ENCODE measurements around the gene BRD4.
A peak's percentile ranks its signal among the peaks of the same experiment; 100 is the strongest.

Gene BRD4

DNA sequence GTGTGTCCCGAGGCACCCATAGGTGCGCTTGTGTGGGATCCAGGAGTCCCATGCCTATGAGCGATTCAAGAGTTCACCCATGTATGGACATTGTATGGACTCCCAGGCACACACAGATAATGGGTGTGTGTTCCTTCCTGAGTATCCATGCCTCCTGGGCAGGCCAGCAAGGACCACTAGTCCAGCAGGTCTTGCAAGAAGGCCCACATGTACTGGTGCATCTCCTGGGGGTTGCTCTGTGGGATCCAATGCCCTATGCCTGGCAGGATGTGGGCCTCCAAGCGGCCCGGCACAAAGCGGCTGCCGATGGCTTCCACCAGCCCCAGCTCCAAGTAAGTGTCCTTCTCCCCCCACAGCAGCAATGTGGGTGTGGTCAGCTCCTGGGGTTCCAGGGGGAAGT is 105.1 kb downstream of the BRD4 start:
- H3K4me3 ChIP-seq (ENCODE audit: control insufficient read depth, low read depth, low read length), result no peak overlapping the region
- TF ChIP-seq, protein P1, sequence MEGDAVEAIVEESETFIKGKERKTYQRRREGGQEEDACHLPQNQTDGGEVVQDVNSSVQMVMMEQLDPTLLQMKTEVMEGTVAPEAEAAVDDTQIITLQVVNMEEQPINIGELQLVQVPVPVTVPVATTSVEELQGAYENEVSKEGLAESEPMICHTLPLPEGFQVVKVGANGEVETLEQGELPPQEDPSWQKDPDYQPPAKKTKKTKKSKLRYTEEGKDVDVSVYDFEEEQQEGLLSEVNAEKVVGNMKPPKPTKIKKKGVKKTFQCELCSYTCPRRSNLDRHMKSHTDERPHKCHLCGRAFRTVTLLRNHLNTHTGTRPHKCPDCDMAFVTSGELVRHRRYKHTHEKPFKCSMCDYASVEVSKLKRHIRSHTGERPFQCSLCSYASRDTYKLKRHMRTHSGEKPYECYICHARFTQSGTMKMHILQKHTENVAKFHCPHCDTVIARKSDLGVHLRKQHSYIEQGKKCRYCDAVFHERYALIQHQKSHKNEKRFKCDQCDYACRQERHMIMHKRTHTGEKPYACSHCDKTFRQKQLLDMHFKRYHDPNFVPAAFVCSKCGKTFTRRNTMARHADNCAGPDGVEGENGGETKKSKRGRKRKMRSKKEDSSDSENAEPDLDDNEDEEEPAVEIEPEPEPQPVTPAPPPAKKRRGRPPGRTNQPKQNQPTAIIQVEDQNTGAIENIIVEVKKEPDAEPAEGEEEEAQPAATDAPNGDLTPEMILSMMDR (conservative IDR thresholded peaks at IDR 0.05; ENCODE audit: control insufficient read depth, insufficient read depth, low read depth, low read length), result no peak
- DNase-seq (ENCODE audit: low read depth), result no peak

DNA sequence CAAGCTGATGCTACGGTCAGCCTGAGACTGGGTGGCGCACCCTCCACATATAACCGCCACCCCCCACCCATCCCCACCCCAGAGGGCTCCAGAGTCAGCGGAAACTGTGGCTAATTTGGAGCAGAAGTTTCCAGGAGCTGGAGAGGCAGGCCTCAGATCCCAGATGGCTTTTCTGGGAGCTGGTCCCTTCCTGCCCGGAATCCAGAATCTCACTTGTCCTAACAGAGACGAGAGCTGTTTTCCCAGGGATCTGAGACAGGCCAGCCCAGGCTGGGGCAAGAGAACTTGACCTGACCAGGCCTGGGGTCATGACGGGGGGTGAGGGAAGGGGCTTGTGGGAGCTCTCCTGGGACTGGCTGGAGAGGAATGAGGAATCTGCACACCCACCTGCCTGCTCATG is 106.6 kb downstream of the BRD4 start:
- H3K4me3 ChIP-seq (ENCODE audit: control insufficient read depth, low read depth, low read length), result no peak overlapping the region
- no peak for DNase-seq (ENCODE audit: low read depth)
- TF ChIP-seq, protein P1 (conservative IDR thresholded peaks at IDR 0.05; ENCODE audit: control insufficient read depth, insufficient read depth, low read depth, low read length), result no peak

DNA sequence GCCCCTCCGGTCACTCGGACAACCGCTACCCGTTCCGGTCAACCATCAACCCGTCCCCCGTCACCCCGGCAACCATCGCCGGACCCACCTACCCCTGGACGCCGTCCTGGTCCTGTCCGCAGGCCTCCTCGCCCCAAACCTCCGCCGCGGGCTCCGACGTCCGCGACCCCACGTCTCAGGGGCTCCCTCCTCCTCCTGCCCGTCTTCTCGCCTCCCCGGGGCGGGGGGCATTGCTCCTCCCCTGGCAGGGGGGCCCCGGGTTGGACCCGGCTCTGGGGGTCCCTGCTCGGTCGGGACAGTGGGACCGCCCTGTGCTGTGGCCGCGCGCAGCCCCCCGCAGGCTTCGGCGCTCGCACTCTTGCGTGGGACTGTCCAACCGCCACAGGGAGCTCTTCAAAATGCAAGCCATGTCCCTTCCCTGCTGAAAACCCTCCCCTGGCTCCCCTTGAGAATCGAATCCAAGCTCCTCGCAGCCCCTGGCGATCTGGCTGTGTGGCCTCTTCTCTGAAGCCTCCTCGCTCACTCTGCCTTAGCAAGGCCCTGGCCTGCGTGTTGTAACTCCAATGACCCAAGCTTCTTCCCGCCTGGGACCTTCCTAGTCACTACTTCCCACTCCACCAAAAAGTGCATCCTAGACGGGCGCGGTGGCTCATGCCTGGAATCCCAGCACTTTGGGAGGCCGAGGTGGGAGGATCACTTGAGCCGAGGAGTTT is 108.5 kb downstream of the BRD4 start:
- peak; percentile 29 for DNase-seq (ENCODE audit: low read depth)
- H3K4me3 ChIP-seq (ENCODE audit: control insufficient read depth, low read depth, low read length), result peak overlapping the region; percentile 70
- TF ChIP-seq, protein P1 (conservative IDR thresholded peaks at IDR 0.05; ENCODE audit: control insufficient read depth, insufficient read depth, low read depth, low read length), result no peak

DNA sequence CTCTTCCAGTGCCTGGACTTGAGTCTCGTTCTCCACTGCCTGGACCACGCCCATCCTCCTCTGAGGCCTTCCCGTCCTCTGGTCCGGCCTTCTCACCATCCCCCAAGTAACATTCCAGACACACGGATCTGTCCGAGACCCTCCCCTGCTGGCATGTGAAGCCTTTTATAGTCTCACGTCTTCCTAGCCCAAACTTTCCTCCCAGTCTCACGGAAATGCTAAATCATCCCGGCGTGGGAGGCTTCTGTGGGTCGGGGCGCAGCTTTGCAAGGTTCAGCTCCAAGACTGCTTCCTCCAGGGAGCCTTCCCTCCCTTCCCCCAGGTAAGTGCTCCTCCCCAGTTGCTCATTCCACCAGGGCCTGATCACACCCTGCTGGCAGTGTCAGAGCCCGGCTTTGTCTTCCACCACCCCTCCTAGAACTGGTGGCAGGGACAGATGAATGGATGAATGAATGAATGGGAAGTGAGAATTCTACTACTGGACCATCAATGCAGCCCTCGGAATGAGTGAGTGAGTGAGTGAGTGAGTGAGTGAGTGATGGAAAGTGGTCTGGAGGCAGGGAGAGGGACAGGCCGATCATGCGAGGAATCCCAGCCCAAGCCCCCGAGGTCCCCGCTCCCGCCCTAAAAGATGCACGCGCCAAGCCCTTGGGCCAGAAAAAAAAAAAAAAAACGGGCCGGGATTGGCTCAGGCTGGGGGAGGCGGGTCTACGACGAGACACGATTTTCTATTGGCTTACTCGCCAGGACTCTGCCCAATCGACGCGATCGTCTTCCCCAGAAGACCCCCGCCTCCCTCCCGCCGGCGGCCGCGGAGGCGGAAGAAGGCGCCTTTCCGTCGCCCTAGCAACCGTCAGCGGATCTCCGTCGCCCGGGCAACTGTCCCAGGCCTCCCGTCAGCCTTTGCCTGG is 109.3 kb downstream of the BRD4 start:
- peak; percentile 93 for DNase-seq (ENCODE audit: low read depth)
- TF ChIP-seq, protein P1 (conservative IDR thresholded peaks at IDR 0.05; ENCODE audit: control insufficient read depth, insufficient read depth, low read depth, low read length), result no peak

DNA sequence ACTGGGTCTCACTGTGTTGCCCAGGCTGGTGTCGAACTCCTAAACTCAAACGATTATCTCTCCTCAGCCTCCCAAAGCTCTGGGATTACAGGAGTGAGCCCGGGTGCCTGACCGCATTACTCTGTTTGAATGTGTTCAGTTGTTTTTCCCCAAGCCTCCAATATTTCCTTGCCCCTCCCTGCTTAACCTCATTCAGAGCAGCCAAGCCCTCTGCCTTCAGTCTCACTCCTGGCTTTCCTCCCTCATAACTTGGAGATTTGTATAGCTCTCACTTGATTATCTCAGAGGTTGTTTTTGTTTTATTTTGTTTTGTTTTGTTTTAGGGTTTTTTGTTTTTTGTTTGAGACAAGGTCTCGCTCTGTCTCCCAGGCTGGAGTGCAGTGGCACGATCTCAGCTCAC is 111.5 kb downstream of the BRD4 start:
- TF ChIP-seq, protein P1 (conservative IDR thresholded peaks at IDR 0.05; ENCODE audit: control insufficient read depth, insufficient read depth, low read depth, low read length), result no peak
- DNase-seq (ENCODE audit: low read depth), result no peak
- H3K4me3 ChIP-seq (ENCODE audit: control insufficient read depth, low read depth, low read length), result no peak overlapping the region

More for the DNA sequence above, 109.3 kb downstream of the BRD4 start:
- H3K4me3 ChIP-seq (ENCODE audit: control insufficient read depth, low read depth, low read length), result peak overlapping the region; percentile 70

DNA sequence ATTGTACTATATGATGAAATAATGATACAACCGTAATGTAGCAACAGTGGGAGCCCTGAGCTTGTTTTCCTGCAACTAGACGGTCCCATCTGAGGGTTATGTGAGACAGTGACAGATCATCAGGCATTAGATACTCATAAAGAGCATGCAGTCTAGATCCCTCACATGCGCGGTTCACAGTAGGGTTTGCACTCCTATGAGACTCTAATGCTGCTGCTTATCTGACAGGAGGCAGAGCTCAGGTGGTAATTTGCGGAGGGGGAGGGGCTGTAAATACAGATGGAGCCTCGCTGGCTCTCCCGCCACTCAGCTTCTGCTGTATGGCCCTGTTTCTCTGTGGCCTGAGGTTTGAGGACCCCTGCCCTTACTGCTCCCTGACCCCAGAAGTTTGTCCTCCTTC is 113.8 kb downstream of the BRD4 start:
- H3K4me3 ChIP-seq (ENCODE audit: control insufficient read depth, low read depth, low read length), result no peak overlapping the region
- TF ChIP-seq, protein P1 (conservative IDR thresholded peaks at IDR 0.05; ENCODE audit: control insufficient read depth, insufficient read depth, low read depth, low read length), result no peak
- no peak for DNase-seq (ENCODE audit: low read depth)

Measured in fibroblast of mammary gland (primary cell).